GM19238 (cell line): ENCODE measurements around the gene IFITM1.
"Not testable (repeated sequence)": the region's sequence is repeated elsewhere in the genome, so short reads cannot be mapped to it uniquely, and the experiment has no call there.

Experiments used
- DNase-seq: peaks from one replicate; pipeline ENCODE4 v3.0.0; 2011; ENCODE audit warnings: low spot score; ENCODE audit not compliant: insufficient read length

IFITM1 gene

DNA sequence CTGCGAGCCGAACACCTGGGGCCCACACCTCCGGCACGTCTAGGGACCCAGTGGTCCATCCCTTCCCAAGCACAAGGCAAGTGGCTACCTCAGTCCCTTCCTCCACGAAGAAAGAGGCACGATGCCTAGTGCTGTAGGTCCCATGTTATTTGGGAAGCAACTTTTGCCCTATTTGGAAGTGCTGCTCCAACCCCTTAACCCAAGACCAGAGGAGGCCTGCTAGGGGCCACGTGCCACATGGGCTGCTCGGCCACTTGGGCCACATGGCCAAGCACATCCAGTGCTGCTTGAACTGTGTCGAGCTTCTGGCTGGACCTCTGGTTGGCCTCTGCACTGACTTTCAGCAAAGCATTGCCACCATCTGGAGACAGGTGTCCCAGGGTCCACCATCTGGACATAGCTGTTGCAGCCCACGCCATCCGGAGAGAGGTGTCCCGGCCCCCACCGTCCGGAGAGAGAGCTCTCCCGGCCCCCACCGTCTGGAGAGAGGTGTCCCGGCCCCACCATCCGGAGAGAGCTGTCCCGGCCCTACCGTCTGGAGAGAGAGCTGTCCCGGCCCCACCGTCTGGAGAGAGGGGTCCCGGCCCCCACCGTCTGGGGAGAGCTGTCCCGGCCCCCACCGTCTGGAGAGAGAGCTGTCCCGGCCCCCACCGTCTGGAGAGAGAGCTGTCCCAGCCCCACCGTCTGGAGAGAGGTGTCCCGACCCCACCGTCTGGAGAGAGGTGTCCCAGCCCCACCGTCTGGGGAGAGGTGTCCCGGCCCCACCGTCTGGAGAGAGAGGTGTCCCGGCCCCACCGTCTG, 49.0 kb downstream of the IFITM1 start:
- DNase-seq, result no peak

DNA sequence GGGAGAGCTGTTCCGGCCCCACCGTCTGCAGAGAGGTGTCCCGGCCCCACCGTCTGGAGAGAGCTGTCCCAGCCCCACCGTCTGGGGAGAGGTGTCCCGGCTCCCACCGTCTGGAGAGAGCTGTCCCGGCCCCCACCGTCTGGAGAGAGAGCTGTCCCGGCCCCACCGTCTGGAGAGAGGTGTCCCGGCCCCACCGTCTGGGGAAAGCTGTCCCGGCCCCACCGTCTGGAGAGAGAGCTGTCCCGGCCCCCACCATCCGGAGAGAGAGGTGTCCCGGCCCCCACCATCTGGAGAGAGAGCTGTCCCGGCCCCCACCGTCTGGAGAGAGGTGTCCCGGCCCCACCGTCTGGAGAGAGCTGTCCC, 49.6 kb downstream of the IFITM1 start:
- DNase-seq, result not testable (repeated sequence)

GRCh38 chr11:363948-364761, 50.3 kb downstream of the IFITM1 start:
- DNase-seq, result no peak
